GM18868 (cell line): ENCODE measurements around the gene PPP2R2B.

ENCODE experiments used
- ATAC-seq: cut with Tn5 transposase; IDR thresholded peaks from one replicate; pipeline ENCODE4 v1.9.1; 2021; ENCODE audit warnings: mild to moderate bottlenecking, moderate library complexity; ENCODE audit not compliant: unreplicated experiment

Gene PPP2R2B

DNA sequence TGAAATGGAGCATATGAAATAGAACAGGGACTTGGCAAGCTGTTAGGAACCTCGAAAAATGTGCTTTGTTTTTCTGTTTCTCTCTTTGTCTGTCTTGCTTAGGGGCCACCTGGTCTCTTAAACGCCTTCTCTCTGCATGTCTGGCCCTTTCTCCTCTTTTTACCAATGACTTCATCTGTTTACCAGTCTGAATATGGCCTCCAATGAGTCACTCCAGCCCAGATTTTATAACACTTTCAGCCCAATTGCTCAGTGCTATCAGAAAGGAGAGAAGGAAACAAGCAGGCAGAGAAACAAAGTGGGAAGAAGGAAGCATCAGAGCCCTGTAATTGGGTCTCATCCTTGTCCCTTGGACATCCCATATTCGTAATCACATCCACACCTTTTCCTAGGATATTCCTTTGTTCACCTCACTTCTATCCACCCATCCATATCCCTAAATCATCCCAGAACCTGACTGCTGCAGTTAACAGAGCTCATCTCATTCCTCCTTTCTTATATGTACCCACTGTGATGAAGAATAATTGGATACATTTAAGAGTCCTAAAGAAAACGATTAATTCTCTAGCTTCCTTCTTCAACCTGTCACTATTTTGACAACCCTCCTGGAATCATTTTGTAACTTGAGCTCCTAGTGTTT lies 210.8 kb downstream of the PPP2R2B start:
- no peak for ATAC-seq

DNA sequence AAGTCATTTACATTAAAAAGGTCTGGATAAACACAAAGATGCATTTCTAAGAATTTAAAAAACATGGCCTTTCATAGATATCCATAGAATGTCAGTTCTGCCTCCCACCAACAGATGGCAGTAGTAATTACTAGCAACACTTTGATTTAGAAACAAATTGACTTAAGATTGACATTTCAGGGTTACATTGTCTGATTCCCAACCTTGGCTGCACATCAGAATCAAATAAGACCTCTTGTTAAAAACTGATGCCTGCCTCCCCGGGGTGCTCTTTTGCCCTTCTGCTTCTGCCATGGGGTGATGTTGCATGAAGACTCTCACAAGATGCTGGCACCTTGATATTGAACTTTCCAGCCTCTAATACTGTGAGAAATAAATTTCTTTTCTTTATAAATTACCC lies 216.3 kb downstream of the PPP2R2B start:
- ATAC-seq: peak; percentile 48

DNA sequence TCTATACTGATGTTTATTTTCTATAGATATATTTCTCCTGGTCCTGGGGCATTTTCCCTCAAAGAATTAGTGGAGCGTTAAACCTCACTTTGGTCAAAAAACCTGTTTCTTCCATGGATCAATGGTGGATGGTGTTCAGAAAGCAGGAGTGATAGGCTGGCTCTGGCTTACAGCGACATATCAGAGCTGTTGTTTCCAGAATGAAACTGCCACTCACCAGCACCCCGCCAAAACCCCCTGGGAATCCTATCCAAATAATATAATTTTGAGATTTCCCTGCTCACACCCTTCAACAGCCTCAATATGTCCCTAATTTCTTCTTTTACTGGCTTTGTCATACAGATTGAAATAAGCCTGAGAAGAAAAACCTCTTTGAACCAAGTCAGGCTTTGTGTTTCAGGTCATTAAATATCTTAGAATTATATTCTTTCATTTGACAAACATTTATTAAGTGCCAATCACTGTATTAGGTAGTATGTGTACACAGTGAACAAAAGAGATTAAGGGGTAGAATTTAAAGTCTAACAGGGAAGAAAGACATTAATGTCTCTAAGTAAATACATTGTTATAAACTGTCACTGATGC lies 218.1 kb downstream of the PPP2R2B start:
- ATAC-seq: no peak

- no peak for ATAC-seq
Measured at GRCh38 chr5:146659961-146660360, 218.6 kb downstream of the PPP2R2B start.

DNA sequence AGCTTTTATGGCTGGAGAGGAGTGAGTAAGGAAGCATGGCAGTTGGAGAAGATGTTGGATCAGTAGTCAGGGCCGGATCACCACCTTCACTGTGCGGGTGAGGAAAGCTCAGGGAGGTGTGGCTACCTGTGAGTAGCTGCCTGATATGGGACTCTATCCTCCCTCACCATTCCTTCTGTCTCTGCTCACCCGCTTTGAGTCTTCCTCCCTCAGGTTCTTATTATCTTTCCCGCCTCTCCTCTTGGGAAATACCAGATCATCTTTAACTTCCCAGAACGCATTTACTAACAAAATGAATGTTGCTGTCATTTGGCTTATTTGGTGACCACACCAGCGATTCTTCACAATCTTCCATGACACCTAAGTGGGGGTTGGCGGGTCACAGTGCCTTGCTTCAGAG lies 221.9 kb downstream of the PPP2R2B start:
- no peak for ATAC-seq

DNA sequence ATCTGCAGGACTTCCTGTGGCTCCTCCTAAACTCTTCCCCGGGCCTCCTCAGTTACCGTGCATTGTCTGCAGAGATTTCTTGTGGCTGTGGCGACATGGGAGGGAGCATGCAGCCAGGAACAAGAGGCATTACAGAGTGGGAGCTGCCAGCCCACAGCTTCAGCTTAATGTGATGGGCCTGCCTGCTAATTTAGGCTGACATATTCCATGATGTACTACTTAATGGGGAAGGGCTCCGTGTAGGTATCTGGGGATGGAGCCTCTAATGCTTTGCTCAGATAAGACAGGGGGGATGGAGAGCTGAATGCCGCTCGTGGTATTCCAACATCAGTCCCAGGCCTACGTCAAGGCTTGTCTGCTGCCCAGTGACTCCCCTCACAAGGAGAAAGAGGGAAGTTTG lies 225.0 kb downstream of the PPP2R2B start:
- ATAC-seq: no peak

- no peak for ATAC-seq
Measured at GRCh38 chr5:146652547-146652946, 226.0 kb downstream of the PPP2R2B start.

GRCh38 chr5:146647656-146648199 lies 230.8 kb downstream of the PPP2R2B start:
- ATAC-seq: no peak

DNA sequence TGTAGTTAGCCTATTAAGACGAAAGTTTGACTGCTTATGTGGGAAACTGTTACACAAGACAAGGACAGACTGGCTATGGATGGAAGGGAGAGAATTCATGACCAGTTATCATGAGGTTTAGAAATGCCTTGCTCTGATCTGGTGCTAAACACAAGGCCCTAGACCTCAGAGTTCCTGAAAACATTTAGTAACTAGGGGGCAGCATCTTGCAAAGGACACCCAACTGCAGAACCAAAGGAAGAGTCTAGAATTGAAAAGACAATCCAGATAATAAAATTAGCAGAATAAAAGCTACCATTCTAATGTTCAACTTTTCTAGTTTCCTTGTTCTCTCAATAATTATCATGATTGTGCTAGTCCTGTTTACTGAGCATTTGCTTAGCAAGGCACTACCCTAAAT lies 232.1 kb downstream of the PPP2R2B start:
- ATAC-seq: no peak

- no peak for ATAC-seq
Measured at GRCh38 chr5:146645342-146645741, 233.2 kb downstream of the PPP2R2B start.

- ATAC-seq: no peak
Measured at GRCh38 chr5:146644831-146645230, 233.7 kb downstream of the PPP2R2B start.

- no peak for ATAC-seq
Measured at GRCh38 chr5:146643776-146644175, 234.8 kb downstream of the PPP2R2B start.

- no peak for ATAC-seq
Measured at GRCh38 chr5:146642410-146642809, 236.1 kb downstream of the PPP2R2B start.

- ATAC-seq: no peak
Measured at GRCh38 chr5:146641941-146642340, 236.6 kb downstream of the PPP2R2B start.

- no peak for ATAC-seq
Measured at GRCh38 chr5:146640285-146640896, 238.2 kb downstream of the PPP2R2B start.

- ATAC-seq: no peak
Measured at GRCh38 chr5:146635443-146635842, 243.1 kb downstream of the PPP2R2B start.

- no peak for ATAC-seq
Measured at GRCh38 chr5:146633323-146633764, 245.2 kb downstream of the PPP2R2B start.

DNA sequence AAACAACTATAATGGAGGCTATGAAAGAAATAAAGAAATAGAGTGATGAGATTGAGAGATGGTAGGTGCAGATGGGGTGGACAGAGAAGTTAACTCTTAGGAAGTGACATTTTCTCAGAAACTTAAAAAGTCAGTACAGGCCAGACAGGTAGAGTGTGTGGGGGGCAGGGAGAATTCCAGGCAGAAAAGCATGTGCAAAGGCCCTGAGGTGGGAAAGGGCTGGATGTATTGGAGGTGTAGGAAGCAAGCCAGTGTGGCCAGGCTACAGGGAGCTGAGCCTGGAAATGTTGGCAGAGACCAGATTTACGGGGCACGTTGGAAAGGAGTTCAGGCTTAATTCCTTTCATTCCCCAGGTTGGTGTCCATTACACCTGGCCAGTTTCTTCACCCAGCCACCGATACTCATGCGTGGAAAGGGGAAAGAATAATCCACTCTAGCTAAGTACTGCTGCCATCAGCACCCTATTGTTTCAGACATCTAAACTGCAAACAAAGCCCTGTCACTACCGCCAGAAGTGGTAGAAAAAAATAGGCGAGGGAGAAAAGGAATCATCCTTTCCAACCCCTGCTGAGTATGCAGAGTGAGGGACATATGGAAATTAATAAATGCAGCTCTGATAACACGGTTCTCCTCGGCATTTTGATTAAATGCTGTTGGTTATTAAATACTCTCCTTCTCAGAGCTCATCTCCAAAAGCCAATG lies 245.8 kb downstream of the PPP2R2B start:
- no peak for ATAC-seq

- no peak for ATAC-seq
Measured at GRCh38 chr5:146630472-146630871, 248.1 kb downstream of the PPP2R2B start.

DNA sequence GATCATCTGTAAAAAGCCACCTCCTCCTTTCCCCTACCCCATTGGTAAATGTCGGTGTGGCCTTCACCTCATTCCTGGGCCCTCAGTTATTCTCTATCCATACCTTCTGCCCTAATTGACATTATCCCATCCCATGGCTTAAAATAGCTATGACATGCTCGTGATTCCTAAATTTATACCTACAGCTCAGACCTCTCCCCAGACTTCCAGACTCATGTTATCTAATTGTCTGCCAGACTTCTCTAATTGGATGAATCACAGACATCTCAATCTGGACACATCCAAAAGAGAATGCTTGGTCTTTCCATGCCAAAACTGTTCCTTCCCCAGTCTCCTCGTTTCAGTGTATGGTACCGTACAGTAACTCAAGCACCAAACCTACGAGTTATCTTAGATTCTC lies 249.6 kb downstream of the PPP2R2B start:
- ATAC-seq: no peak

GRCh38 chr5:146626936-146627335 lies 251.6 kb downstream of the PPP2R2B start:
- ATAC-seq: no peak

DNA sequence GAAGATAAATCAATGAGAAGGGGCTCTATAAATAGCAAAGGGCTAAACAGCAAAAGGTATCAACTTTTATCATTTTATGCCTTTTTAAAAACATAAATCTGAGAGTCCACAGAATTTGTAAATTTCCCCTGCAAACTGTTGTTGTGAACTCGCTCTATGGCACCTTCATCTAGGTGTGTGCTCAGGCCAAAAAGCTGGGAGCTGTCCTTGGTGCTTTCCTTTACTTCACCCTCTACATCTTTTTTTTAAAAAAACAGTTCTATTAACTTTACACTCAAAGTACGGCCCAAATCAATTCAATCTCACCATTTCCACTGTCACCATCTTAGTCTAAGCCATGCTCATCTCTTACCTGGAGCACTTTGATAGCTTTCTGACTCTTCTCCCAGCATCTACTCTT lies 254.4 kb downstream of the PPP2R2B start:
- no peak for ATAC-seq
